NB4 (cell line): ENCODE results near the gene PGBD5.

ENCODE experiments used
- CTCF ChIP-seq: IDR thresholded peaks from one replicate; pipeline ENCODE4 v1.5.1; 2012; ENCODE audit warnings: low read depth, low read length
- POLR2A ChIP-seq: IDR thresholded peaks from 2 replicates; pipeline ENCODE4 v1.6.1; 2011; ENCODE audit warnings: mild to moderate bottlenecking; ENCODE audit not compliant: insufficient read length; ENCODE audit errors: extremely low read depth

- TF ChIP-seq CTCF (no peak), POLR2A (no peak)
These were observed 139.3 kb downstream of the PGBD5 start for GRCh38 chr1:230286890-230287269.
